ENCODE results near the gene KIRREL3.
"Not testable (repeated sequence)": the region's sequence is repeated elsewhere in the genome, so short reads cannot be mapped to it uniquely, and the experiment has no call there.

Gene KIRREL3

DNA sequence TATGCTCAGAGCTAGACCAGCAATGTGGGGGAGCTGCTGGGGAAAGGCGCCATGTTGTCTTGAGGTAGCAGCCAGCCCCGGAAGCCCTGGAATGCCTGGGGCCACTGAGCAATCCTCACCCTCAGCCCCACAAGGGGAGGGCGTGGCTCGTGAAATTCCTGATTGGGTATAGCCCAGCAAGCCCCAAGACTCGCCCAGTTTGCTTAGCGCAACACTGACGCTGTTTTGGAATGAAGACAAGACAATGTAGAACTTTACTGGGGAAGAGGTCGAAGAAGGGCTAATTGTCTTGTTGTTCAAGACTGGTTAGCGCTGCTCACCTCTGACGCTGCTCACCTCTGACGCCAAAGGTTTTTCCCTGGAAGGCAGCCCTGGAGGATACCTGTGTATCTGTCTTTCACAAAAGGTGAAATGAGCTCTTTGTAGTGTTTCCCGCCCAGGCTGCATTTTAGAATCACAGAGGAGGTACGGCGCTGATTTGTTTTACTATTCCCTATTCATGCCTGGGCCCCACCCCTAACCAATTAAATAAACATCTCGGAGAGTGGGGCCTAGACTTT is 597.5 kb downstream of the KIRREL3 start:
- DNase-seq (ENCODE audit: low read depth): no peak

DNA sequence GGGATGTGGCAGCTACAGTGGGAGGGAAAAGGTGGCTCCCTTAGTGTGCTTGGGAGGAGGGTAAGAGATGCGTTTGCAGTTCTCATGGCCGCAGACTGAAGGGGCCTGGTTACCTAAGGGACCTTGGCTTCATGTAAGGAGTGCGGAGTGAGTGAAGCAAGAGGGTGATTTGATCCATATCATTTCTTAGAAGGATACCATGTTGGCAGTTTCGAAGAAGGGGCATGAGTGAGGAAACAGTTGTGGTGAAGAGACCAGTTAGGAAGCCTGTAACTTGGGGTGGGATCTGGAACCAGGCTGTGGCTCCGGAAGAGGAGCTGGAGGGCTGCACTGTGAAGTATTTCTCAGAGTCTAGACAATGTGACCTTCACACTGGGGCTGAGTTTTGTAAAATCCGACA is 600.1 kb downstream of the KIRREL3 start:
- DNase-seq (ENCODE audit: low read depth): no peak

DNA sequence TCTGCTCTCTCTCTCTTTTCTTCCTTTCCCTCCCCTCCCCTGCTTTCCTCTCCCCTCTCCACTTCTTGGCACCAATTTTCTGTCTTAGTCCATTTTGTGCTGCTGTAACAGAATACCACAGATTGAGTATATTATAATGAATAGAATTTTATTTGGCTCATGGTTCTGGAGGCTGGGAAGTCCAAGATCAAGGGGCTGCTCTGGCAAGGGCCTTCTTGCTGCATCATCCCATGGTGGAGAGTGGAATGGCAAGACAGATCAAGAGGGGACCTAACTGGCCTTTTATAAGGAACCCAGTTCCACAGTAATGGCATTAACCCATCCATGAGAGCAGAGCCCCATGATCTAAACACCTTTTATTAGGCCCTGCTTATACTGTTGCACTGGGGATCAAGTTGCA is 600.6 kb downstream of the KIRREL3 start:
- DNase-seq (ENCODE audit: low read depth): no peak

GRCh38 chr11:126398721-126399120 is 601.8 kb downstream of the KIRREL3 start:
- DNase-seq (ENCODE audit: low read depth): no peak

GRCh38 chr11:126398296-126398695 is 602.3 kb downstream of the KIRREL3 start:
- DNase-seq (ENCODE audit: low read depth): no peak

DNA sequence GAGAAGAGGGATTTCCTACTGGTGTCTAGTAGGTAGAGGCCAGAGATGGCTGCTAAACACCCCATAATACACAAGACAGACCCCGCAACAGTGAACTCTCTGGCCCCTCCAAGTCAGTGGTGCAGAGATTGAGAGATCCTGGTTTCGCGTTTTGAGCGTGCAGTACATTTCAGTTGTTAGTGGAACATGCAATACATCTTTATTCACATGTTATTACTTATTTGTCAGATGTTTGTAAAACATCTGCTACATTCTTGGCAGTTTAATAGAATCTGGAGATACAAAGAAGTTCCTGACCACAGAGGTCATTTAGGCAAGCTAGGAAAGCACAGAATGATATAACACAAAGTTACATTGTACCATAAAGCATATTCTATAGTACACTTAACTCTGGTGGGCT is 603.6 kb downstream of the KIRREL3 start:
- DNase-seq (ENCODE audit: low read depth): no peak

- DNase-seq (ENCODE audit: low read depth): not testable (repeated sequence)
Measured at GRCh38 chr11:126396266-126396665, 604.3 kb downstream of the KIRREL3 start.

GRCh38 chr11:126395784-126396183 is 604.8 kb downstream of the KIRREL3 start:
- not testable (repeated sequence) for DNase-seq (ENCODE audit: low read depth)

DNA sequence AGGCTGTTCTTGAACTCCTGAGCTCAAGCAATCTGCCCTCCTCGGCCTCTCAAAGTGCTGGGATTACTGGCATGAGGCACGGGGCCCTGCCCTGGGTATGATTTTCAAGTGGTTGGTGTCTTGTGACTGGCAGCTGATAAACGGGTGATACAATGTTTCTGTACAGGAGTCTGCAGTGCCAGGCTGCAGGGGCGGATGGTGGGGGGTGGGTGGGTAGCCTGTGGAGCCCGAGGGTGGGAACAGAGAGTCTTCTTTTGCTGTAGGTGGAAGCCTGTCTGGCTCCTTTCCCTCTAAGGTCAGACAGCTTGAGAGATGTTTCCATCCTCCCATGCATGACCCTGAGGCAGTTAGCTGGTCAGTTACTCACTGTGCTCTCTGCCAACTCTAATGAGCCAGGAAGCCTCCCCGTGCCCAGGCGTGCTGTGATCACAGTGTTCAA is 605.9 kb downstream of the KIRREL3 start:
- not testable (repeated sequence) for DNase-seq (ENCODE audit: low read depth)

DNA sequence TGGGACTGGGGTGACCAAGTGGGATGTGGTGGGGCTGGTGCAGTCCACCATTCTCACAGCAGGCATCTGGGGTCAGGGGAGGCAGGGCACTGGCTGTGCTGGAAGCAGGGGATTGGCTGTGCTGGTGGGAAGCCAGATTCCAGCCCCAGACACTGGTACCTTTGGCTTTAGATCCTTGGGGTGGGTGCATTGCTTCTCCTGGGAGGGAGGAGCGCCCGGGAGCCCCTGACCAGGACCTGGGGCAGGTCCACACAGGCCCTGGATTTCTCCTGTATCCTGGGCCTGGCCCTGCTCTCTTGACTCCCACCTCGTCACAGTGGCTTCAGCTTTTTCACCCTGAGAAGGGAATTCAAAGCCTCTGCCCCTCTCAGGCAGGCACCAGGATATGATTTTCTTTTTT is 606.5 kb downstream of the KIRREL3 start:
- no peak for DNase-seq (ENCODE audit: low read depth)

- DNase-seq (ENCODE audit: low read depth): no peak
Measured at GRCh38 chr11:126393143-126393542, 607.4 kb downstream of the KIRREL3 start.

- no peak for DNase-seq (ENCODE audit: low read depth)
Measured at GRCh38 chr11:126392633-126393013, 607.9 kb downstream of the KIRREL3 start.

DNA sequence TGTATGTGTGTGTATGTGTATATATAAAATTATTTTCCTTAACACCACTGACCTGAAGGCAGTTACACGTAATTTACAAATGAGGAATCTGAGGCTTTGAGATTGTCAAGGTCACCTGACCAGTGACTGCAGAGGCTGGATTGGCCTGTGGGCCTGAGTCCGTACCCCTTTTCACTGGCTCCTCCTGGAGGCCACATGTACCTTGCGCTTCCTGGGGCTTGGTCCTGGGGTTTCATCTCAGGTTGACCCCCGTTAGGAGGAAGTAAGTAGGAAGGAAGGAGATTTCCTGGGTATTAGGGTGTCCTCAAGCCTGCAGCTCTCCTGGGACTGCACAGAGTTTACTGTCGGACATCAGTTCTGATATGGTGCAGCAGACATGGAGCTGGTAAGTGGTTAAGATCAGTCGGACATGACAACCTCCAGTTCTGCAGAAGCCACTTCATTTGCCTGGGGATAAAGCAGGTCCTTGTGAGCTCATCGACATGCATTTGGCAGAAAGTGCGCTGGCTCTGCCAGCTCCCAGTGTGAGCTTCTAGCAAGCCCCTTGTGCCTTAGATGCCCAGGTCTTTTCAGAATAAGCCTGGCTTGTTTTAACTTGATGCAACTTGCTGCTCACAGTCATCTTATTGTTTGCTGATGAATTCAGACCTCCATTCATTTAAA is 608.5 kb downstream of the KIRREL3 start:
- no peak for DNase-seq (ENCODE audit: low read depth)

GRCh38 chr11:126391286-126391954 is 609.1 kb downstream of the KIRREL3 start:
- DNase-seq (ENCODE audit: low read depth): no peak

DNA sequence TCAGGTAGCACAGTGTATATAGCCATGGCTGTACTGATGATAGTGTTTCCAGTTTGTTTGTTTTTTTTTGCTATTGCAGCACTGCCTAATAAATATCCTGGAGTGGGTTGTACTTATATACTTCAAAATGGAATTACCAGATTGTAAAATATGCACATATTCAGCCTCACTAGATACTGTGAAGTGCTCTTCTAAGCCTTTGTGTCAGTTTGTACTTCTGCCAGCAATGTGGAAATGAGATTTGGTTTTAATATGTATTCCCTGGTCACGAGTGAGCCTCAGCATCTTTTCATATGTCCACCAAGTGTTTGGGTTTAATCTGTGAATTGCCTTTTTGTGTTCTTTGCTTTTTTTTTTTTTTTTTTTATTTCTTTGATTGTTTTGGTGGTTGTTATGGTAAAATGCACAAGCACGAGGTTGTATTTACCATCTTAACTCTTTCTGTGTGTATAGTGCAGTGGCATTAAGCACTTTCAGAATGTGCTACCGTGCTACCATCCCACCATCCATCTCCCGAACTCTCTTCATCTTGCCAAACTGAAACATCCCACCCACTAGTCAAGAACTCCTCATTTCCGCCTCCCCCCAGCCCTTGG is 610.2 kb downstream of the KIRREL3 start:
- no peak for DNase-seq (ENCODE audit: low read depth)

- DNase-seq (ENCODE audit: low read depth): no peak
Measured at GRCh38 chr11:126387857-126388256, 612.7 kb downstream of the KIRREL3 start.

- DNase-seq (ENCODE audit: low read depth): not testable (repeated sequence)
Measured at GRCh38 chr11:126386729-126387071, 613.9 kb downstream of the KIRREL3 start.

DNA sequence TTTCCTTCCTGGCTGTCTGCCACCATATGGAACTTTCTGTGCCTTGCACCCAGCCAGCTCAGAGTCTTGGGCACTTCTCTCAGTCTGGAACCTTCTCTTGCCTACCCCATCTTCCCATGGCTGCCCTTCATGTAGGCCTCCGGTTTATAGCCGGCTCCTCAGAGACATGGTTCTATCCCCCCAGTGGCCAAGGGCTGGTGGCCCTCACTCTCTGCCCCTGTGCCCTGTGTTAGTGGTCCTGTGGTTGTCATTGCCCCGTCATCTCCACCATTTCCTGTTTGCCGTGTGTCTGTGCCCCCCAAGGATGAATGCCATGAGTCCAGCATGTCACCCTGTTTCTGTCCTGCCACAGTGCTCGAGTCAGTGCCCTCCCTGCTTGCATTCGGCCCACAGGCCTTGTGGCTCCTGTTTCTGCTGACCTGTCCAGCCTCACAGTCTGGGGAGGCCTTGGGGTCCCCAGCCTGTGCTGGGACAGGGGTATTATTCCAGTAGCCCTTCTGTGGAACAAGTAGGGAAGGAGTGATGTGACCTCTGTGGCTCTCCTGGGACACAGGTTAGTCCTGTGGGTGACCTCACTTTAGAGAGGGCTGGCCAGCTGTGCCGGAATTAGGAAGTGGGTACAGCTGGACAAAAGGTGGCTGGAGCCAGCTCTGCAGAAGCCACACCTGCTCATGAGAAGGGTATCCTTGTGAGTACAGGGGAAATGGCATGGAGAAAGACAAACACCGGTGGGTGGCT is 614.4 kb downstream of the KIRREL3 start:
- DNase-seq (ENCODE audit: low read depth): no peak

GRCh38 chr11:126384449-126385070 is 616.0 kb downstream of the KIRREL3 start:
- DNase-seq (ENCODE audit: low read depth): no peak

- no peak for DNase-seq (ENCODE audit: low read depth)
Measured at GRCh38 chr11:126383339-126384335, 616.9 kb downstream of the KIRREL3 start.

DNA sequence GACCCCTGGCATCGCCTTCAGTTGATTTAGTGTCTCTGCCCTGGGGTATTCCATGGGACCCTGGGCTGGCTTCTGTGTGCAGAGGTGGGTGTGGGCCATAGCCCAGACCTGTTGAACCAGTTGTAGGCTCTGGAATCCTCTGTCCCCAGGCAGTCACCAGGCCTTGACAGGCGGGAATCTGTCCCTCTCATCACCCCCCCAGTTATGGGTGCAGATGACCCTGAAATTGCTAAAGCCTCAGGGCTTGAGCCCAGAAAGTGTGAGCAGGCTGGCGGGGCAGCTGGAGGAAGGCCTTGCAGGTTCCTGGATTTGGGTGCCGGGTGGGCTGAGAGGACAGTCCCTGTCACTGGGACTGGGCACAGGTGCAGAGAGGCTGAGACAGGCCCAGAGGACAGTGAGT is 617.9 kb downstream of the KIRREL3 start:
- DNase-seq (ENCODE audit: low read depth): not testable (repeated sequence)
